HG02763 (cell line): ENCODE results near the gene MLYCD.
"Not testable (repeated sequence)": the region's sequence is repeated elsewhere in the genome, so short reads cannot be mapped to it uniquely, and the experiment has no call there.

Experiments used
- ATAC-seq: cut with Tn5 transposase; IDR thresholded peaks from one replicate; pipeline ENCODE4 v1.9.1; 2021; ENCODE audit warnings: mild to moderate bottlenecking, moderate library complexity; ENCODE audit not compliant: unreplicated experiment

Gene MLYCD

GRCh38 chr16:83939266-83939855 is 40.4 kb downstream of the MLYCD start:
- ATAC-seq: no peak

- no peak for ATAC-seq
Measured at GRCh38 chr16:83940119-83940518, 41.2 kb downstream of the MLYCD start.

GRCh38 chr16:83940630-83941378 is 41.9 kb downstream of the MLYCD start:
- ATAC-seq: no peak

GRCh38 chr16:83941546-83941945 is 42.6 kb downstream of the MLYCD start:
- ATAC-seq: not testable (repeated sequence)

GRCh38 chr16:83942074-83942473 is 43.2 kb downstream of the MLYCD start:
- no peak for ATAC-seq

- ATAC-seq: no peak
Measured at GRCh38 chr16:83942815-83943515, 44.0 kb downstream of the MLYCD start.

- no peak for ATAC-seq
Measured at GRCh38 chr16:83943516-83944050, 44.7 kb downstream of the MLYCD start.

GRCh38 chr16:83945587-83945986 is 46.7 kb downstream of the MLYCD start:
- ATAC-seq: no peak

- no peak for ATAC-seq
Measured at GRCh38 chr16:83946154-83946780, 47.4 kb downstream of the MLYCD start.

GRCh38 chr16:83946781-83947566 is 48.1 kb downstream of the MLYCD start:
- no peak for ATAC-seq

- no peak for ATAC-seq
Measured at GRCh38 chr16:83947642-83948234, 48.8 kb downstream of the MLYCD start.

GRCh38 chr16:83948914-83949723 is 50.2 kb downstream of the MLYCD start:
- no peak for ATAC-seq

GRCh38 chr16:83949724-83950001 is 50.7 kb downstream of the MLYCD start:
- ATAC-seq: no peak

- ATAC-seq: not testable (repeated sequence)
Measured at GRCh38 chr16:83950862-83951399, 52.0 kb downstream of the MLYCD start.

GRCh38 chr16:83951544-83951943 is 52.6 kb downstream of the MLYCD start:
- ATAC-seq: no peak

- no peak for ATAC-seq
Measured at GRCh38 chr16:83952587-83952939, 53.6 kb downstream of the MLYCD start.

GRCh38 chr16:83952940-83953795 is 54.3 kb downstream of the MLYCD start, which contains the start of gene OSGIN1:
OSGIN1 (plus strand) TSS chr16:83953240; CDS start chr16:83957672, 4,432 bp downstream.
- ATAC-seq: peak; percentile 74
